Erythroblast (primary cell): ENCODE measurements around the gene SAMD4A.

Experiments used
- GATA1 ChIP-seq: IDR thresholded peaks from 2 replicates; pipeline ENCODE4 v1.6.1; 2011; ENCODE audit warnings: low read depth, mild to moderate bottlenecking, control low read depth, low read length, moderate library complexity
- POLR2A ChIP-seq: IDR thresholded peaks from 2 replicates; pipeline ENCODE4 v1.6.1; 2011; ENCODE audit warnings: mild to moderate bottlenecking, low read length

GRCh38 chr14:54609576-54609975 is 42.6 kb downstream of the SAMD4A start:
- TF ChIP-seq POLR2A (no peak), GATA1 (no peak)
